ENCODE data around the gene KRT79. TPM values are rescaled to one million over a fixed set of nuclear protein-coding genes. Genes with fewer than 3 reads are reported as not detected.
"Not testable (repeated sequence)": the region's sequence is repeated elsewhere in the genome, so short reads cannot be mapped to it uniquely, and the experiment has no call there.

Gene KRT79
- total RNA-seq, 2 donors from 2014 or later, result 0.19 to 0.26 TPM

GRCh38 chr12:52871291-52872039, 37.4 kb upstream of the KRT79 start:
- no peaks in the 10 kb centered on the region for H3K9me3 Mint-ChIP-seq
- no peak overlapping the region for H3K4me3 Mint-ChIP-seq
- H3K36me3 Mint-ChIP-seq (ENCODE audit: insufficient read depth in 2 of 2), result no peaks in the 10 kb centered on the region
- DNase-seq, result no peak
- H3K27ac Mint-ChIP-seq, result no peak overlapping the region
- H3K4me1 Mint-ChIP-seq (ENCODE audit: low read depth), result peaks cover 42% of the 10 kb centered on the region
- peaks cover 16% of the 10 kb centered on the region for H3K27me3 Mint-ChIP-seq (ENCODE audit: low read depth)
- no peak for ATAC-seq (replicated peaks in 1 of 2)

DNA sequence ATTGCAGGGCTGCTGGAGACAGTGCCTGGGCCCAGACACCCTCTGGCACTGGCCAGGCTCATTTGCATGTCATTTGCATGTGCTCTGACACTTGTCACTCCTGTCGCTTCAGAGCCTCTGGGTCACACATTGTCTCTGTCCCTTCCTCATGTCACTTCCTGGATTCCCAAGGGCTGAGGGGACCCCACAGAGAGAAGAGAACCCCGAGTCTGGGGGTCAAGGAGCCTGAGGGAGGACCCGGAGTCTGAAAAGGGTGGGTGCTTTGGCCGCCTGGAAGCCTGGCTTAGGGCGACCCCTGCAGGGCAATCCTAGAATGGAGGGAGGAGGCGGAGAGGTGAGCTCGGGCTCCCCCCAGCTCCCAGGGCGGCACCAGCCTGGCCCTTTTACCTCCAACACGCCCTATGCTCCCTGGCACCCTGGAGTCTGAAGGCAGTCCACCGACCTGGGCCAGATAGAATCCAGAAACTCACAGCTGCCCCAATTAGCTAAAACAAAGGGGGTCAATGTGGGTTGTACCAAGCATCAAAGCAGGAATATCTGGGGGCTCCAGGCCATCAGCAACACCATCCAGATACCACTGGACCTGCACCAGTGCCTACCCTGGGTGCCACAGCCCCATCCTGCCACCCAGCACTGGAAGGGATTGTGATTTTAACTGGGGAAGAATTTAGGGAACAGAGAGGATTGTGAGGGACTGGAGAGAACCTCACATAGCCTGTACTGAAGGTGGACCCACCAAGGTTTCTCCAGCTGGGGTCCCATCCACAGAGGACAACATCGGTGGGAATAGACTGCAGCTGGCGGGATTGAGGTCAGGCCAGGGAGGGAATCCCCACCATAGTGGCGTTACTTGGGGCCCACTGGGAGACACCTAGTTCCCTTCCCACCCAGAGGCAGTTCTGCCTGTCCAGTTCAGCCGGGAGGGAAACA, 36.5 kb upstream of the KRT79 start:
- H3K4me1 Mint-ChIP-seq (ENCODE audit: low read depth), result peaks cover 42% of the 10 kb centered on the region
- H3K4me3 Mint-ChIP-seq, result no peak overlapping the region
- no peaks in the 10 kb centered on the region for H3K36me3 Mint-ChIP-seq (ENCODE audit: insufficient read depth in 2 of 2)
- no peaks in the 10 kb centered on the region for H3K9me3 Mint-ChIP-seq
- H3K27me3 Mint-ChIP-seq (ENCODE audit: low read depth), result peaks cover 16% of the 10 kb centered on the region
- peak; percentile 61 to 64 for ATAC-seq (replicated peaks in 1 of 2)
- peak; percentile 83 to 87 for DNase-seq
- H3K27ac Mint-ChIP-seq, result no peak overlapping the region

GRCh38 chr12:52867642-52868041, 33.5 kb upstream of the KRT79 start:
- Mint-ChIP-seq H3K27ac (no peak overlapping the region), H3K4me1 (ENCODE audit: low read depth) (peaks cover 22% of the 10 kb centered on the region), H3K27me3 (ENCODE audit: low read depth) (peaks cover 5% of the 10 kb centered on the region), H3K4me3 (no peak overlapping the region), H3K9me3 (no peaks in the 10 kb centered on the region), H3K36me3 (ENCODE audit: insufficient read depth in 2 of 2) (no peaks in the 10 kb centered on the region)
- ATAC-seq (replicated peaks in 1 of 2) (no peak), DNase-seq (no peak)

GRCh38 chr12:52867152-52867551, 33.0 kb upstream of the KRT79 start:
- Mint-ChIP-seq H3K27me3 (ENCODE audit: low read depth) (no peaks in the 10 kb centered on the region), H3K4me3 (no peak overlapping the region), H3K27ac (no peak overlapping the region), H3K9me3 (no peaks in the 10 kb centered on the region), H3K4me1 (ENCODE audit: low read depth) (peaks cover 22% of the 10 kb centered on the region), H3K36me3 (ENCODE audit: insufficient read depth in 2 of 2) (no peaks in the 10 kb centered on the region)
- ATAC-seq (replicated peaks in 1 of 2) (no peak), DNase-seq (no peak)

DNA sequence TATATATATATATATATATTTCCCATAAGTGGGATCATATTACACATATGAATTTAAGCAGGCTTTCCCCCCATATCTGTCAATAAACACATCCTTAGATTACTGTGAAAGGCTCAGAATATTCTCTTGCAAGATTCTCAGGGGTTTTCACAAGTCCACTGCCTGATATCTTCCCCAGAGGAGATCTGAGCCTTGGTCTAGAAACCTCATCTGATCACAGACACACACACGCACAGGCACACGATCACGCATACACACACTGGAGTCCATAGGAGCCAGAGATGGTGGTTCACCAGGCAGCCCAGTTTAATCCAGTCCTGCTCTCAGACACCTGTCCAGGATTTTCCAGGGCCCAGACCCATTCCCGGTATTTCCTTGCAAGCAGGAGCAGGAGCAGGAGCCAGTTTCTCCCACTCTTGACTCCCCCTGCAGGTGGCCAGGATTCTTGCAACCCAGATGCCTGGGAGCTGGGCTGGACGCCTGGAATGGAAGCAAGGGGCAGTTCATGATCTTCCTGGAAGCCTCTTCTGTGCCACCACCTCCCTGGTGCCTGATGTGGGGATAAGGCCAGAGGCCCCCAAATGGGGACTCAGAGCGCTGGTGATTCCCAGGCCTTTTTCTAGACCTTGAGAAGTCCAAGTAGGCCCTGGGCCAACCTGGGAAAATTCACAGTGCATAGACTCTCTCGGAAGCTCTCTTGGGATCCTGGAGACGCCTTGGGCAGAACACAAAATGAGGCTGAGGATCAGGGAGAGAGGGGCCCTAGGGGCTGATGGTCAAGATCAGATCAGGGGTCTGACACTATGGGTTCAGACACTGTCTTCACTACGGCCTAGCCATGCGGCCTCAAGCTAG, 31.2 kb upstream of the KRT79 start:
- no peak for ATAC-seq (replicated peaks in 1 of 2)
- Mint-ChIP-seq H3K27ac (no peak overlapping the region), H3K9me3 (no peaks in the 10 kb centered on the region), H3K27me3 (ENCODE audit: low read depth) (no peaks in the 10 kb centered on the region), H3K4me1 (ENCODE audit: low read depth) (peaks cover 18% of the 10 kb centered on the region), H3K4me3 (no peak overlapping the region), H3K36me3 (ENCODE audit: insufficient read depth in 2 of 2) (no peaks in the 10 kb centered on the region)
- peak; percentile 27 to 28 for DNase-seq

- Mint-ChIP-seq H3K27me3 (ENCODE audit: low read depth) (no peaks in the 10 kb centered on the region), H3K36me3 (ENCODE audit: insufficient read depth in 2 of 2) (no peaks in the 10 kb centered on the region), H3K4me3 (no peak overlapping the region), H3K27ac (no peak overlapping the region), H3K9me3 (no peaks in the 10 kb centered on the region), H3K4me1 (ENCODE audit: low read depth) (peaks cover 3% of the 10 kb centered on the region)
- ATAC-seq (replicated peaks in 1 of 2) (no peak), DNase-seq (no peak)
Measured at GRCh38 chr12:52862023-52862422, 27.9 kb upstream of the KRT79 start.

- Mint-ChIP-seq H3K27ac (no peak overlapping the region), H3K4me3 (no peak overlapping the region), H3K36me3 (ENCODE audit: insufficient read depth in 2 of 2) (no peaks in the 10 kb centered on the region), H3K4me1 (ENCODE audit: low read depth) (no peaks in the 10 kb centered on the region), H3K27me3 (ENCODE audit: low read depth) (no peaks in the 10 kb centered on the region), H3K9me3 (no peaks in the 10 kb centered on the region)
- DNase-seq (no peak), ATAC-seq (replicated peaks in 1 of 2) (no peak)
Measured at GRCh38 chr12:52861511-52861910, 27.4 kb upstream of the KRT79 start.

DNA sequence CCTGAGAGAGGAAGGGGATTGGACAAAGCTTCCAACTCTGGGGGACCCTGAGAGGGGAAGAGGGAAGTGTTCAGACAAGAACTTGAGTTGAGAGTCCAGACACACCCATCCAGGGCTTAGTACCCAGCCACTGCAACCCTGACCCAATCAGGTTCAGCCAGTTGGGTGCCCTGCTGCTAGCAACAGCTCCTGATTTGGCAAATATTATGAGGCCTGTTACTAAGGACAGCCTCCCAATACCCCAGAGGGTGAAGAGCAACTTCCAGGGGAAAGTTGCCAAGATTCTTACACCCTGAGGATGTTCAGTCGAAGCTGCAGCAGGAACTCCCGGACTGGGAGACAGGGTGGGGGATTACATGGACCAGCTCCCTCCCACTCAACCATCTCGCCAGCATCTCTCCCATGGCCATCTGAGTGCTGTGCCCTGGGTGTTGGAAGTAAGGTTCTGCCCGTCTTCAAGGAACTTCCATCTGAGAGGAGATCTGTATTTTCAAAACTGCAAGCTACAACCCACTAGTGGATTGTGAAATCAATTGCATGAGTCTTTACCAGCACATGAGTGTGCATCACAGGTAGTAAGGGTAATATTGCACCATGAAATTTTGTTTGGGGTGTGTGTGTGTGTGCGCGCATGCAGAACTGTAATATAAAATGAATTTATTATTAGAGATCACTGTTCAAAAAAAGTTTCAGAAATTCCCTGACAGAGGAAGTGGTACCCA, 26.2 kb upstream of the KRT79 start:
- Mint-ChIP-seq H3K4me3 (no peak overlapping the region), H3K9me3 (no peaks in the 10 kb centered on the region), H3K27ac (no peak overlapping the region), H3K36me3 (ENCODE audit: insufficient read depth in 2 of 2) (no peaks in the 10 kb centered on the region), H3K27me3 (ENCODE audit: low read depth) (no peaks in the 10 kb centered on the region), H3K4me1 (ENCODE audit: low read depth) (no peaks in the 10 kb centered on the region)
- ATAC-seq (replicated peaks in 1 of 2), result no peak
- no peak for DNase-seq

- Mint-ChIP-seq H3K27me3 (ENCODE audit: low read depth) (peaks cover 5% of the 10 kb centered on the region), H3K9me3 (no peaks in the 10 kb centered on the region), H3K4me1 (ENCODE audit: low read depth) (no peaks in the 10 kb centered on the region), H3K36me3 (ENCODE audit: insufficient read depth in 2 of 2) (no peaks in the 10 kb centered on the region), H3K4me3 (no peak overlapping the region), H3K27ac (no peak overlapping the region)
- DNase-seq (no peak), ATAC-seq (replicated peaks in 1 of 2) (no peak)
Measured at GRCh38 chr12:52857500-52857899, 23.4 kb upstream of the KRT79 start.

DNA sequence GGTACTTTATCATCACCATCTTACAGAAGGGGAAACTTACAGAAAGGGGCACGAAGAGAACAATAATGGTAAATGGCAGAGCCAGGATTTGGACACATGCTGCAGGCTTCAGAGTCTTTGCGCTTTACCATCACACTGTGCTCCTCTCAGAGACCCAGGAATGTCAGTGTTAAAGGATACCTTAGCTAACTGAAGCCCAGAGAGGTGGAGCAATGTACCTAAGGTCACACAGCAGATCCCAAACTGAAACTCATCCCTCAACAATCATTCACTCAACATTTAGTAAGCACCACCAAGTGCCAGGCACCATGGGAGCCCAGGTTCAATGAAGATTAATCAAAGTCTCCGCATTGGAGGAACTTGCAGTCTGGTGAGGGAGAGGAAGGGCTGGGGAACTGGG, 22.7 kb upstream of the KRT79 start:
- ATAC-seq (replicated peaks in 1 of 2) (no peak), DNase-seq (no peak)
- Mint-ChIP-seq H3K27me3 (ENCODE audit: low read depth) (peaks cover 5% of the 10 kb centered on the region), H3K4me3 (no peak overlapping the region), H3K4me1 (ENCODE audit: low read depth) (no peaks in the 10 kb centered on the region), H3K27ac (no peak overlapping the region), H3K9me3 (no peaks in the 10 kb centered on the region), H3K36me3 (ENCODE audit: insufficient read depth in 2 of 2) (no peaks in the 10 kb centered on the region)

DNA sequence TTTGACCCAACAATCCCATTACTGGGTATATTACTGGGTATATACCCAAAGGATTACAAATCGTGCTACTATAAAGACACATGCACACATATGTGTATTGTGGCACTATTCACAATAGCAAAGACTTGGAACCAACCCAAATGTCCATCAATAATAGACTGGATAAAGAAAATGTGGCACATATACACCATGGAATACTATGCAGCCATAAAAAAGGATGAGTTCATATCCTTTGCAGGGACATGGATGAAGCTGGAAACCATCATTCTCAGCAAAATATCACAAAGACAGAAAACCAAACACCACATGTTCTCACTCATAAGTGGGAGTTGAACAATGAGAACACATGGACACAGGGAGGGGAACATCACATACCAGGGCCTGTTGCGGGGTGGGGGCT, 22.0 kb upstream of the KRT79 start:
- H3K9me3 Mint-ChIP-seq; H3K4me3 Mint-ChIP-seq; H3K27ac Mint-ChIP-seq; H3K4me1 Mint-ChIP-seq (ENCODE audit: low read depth); H3K27me3 Mint-ChIP-seq (ENCODE audit: low read depth); DNase-seq; ATAC-seq (replicated peaks in 1 of 2); H3K36me3 Mint-ChIP-seq (ENCODE audit: insufficient read depth in 2 of 2): not testable (repeated sequence)

DNA sequence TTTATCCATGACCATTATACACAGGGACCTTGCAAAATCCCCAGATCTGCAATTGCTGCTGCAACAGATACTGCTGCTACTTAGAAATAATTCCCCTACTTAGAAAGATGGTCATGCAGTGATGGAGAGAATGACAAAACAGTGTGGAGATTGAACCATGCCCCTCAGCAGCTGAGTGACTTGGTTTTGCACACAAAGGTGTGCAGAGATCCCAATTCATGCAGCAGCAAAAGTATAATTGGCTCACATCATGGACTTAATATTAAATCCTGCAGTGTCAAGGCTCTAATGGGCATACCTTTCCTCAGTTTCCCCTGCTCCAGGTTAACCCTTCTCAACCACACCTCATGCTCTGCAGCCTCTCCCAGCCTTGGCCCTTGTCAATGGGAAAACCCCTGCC, 17.7 kb upstream of the KRT79 start:
- H3K27me3 Mint-ChIP-seq (ENCODE audit: low read depth), result peaks cover 5% of the 10 kb centered on the region
- ATAC-seq (replicated peaks in 1 of 2), result no peak

More for the DNA sequence above, 17.7 kb upstream of the KRT79 start:
- no peaks in the 10 kb centered on the region for H3K36me3 Mint-ChIP-seq (ENCODE audit: insufficient read depth in 2 of 2)
- DNase-seq, result no peak
- H3K4me1 Mint-ChIP-seq (ENCODE audit: low read depth), result no peaks in the 10 kb centered on the region
- no peaks in the 10 kb centered on the region for H3K9me3 Mint-ChIP-seq
- H3K27ac Mint-ChIP-seq, result no peak overlapping the region
- no peak overlapping the region for H3K4me3 Mint-ChIP-seq
